ENCODE measurements around the gene C9orf153. TPM values are rescaled to one million over a fixed set of nuclear protein-coding genes. Genes with fewer than 3 reads are reported as not detected.
A peak's percentile ranks its signal among the peaks of the same experiment; 100 is the strongest.

The C9orf153 gene
- total and polyA plus RNA-seq, 2 of the 8 experiments (the other 6 are each of a cell fraction or from before 2014, with no cell fraction given), result not detected

DNA sequence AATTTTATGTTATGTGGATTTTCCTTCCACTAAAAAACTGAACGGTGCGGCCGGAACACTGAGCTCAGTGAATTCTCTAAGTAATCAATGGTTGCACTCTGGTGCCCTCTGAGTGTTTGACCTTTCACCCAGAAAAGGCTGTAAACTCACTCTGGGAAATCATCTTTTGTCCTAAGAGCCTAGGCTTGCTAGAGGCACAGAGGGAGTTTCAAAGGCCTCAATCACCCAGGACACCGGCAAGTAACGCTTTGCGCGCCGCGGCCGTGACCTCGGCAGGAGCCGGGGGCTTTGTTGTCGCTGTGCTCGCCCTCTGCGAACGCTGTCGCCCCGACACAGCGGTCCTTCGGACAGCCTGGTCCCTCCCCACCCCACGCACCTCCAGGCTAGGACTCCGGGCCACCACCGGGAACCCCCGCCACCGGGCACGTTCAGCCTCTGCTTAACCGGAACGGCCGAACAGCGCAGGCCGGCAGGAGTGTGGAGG lies 22.2 kb upstream of the C9orf153 start (continued):
- TF ChIP-seq SIN3A (conservative IDR thresholded peaks at IDR 0.05 in 1 of 2, IDR thresholded peaks at IDR 0.05 in 1 of 2; ENCODE audit: low read depth in 1 of 2, low read length in 2 of 2) (0 out of 4 replicates have a peak, but pooled peaks of 1 of the 2 experiments have one; percentile 16), TBP (IDR thresholded peaks at IDR 0.05; ENCODE audit: low read depth, low read length) (peak; percentile 18; the same call in 1 of the 2 replicates), SRF (IDR thresholded peaks at IDR 0.05; ENCODE audit: low read depth, low read length) (no peak), JUN (IDR thresholded peaks at IDR 0.05; ENCODE audit: low read depth, low read length) (no peak), SUZ12 (IDR thresholded peaks at IDR 0.05; ENCODE audit: low read length) (no peak), RXRA (IDR thresholded peaks at IDR 0.05; ENCODE audit: insufficient read depth, low read depth, low read length) (no peak), ZNF274 (IDR thresholded peaks at IDR 0.05; ENCODE audit: borderline replicate concordance, extremely low read depth, low read length) (no peak), ASH2L (IDR thresholded peaks at IDR 0.05; ENCODE audit: low read length) (peak; percentile 46), USF2 (IDR thresholded peaks at IDR 0.05; ENCODE audit: low read length) (no peak), SIX5 (IDR thresholded peaks at IDR 0.05; ENCODE audit: low read depth, low read length) (no peak), CEBPB (IDR thresholded peaks at IDR 0.05; ENCODE audit: low read depth, low read length) (no peak), TAF7 (optimal IDR thresholded peaks at IDR 0.05; ENCODE audit: borderline replicate concordance, low read depth, low read length) (peak; percentile 33), MAFK (IDR thresholded peaks at IDR 0.05; ENCODE audit: low read depth, low read length) (no peak), KDM5A (IDR thresholded peaks at IDR 0.05; ENCODE audit: low read length) (no peak), BACH1 (IDR thresholded peaks at IDR 0.05; ENCODE audit: low read length) (no peak), NRF1 (IDR thresholded peaks at IDR 0.05; ENCODE audit: low read depth, low read length) (no peak), POLR2AphosphoS5 (IDR thresholded peaks at IDR 0.05; ENCODE audit: low read depth, low read length) (peak; percentile 61; the same call in 1 of the 2 replicates), SP1 (IDR thresholded peaks at IDR 0.05; ENCODE audit: low read depth, low read length) (no peak), EGR1 (IDR thresholded peaks at IDR 0.05; ENCODE audit: borderline replicate concordance, low read depth, low read length) (no peak), KDM4A (IDR thresholded peaks at IDR 0.05; ENCODE audit: low read depth, low read length, severe bottlenecking) (peak; percentile 33)
- TF ChIP-seq, protein P1, sequence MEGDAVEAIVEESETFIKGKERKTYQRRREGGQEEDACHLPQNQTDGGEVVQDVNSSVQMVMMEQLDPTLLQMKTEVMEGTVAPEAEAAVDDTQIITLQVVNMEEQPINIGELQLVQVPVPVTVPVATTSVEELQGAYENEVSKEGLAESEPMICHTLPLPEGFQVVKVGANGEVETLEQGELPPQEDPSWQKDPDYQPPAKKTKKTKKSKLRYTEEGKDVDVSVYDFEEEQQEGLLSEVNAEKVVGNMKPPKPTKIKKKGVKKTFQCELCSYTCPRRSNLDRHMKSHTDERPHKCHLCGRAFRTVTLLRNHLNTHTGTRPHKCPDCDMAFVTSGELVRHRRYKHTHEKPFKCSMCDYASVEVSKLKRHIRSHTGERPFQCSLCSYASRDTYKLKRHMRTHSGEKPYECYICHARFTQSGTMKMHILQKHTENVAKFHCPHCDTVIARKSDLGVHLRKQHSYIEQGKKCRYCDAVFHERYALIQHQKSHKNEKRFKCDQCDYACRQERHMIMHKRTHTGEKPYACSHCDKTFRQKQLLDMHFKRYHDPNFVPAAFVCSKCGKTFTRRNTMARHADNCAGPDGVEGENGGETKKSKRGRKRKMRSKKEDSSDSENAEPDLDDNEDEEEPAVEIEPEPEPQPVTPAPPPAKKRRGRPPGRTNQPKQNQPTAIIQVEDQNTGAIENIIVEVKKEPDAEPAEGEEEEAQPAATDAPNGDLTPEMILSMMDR (IDR thresholded peaks at IDR 0.05; ENCODE audit: control extremely low read depth in 1 of 3, insufficient read depth in 1 of 3, low read depth in 1 of 3, low read length in 3 of 3), result no peak

All from H1 (cell line).